ENCODE data around the gene LLGL2. TPM values are rescaled to one million over a fixed set of nuclear protein-coding genes. Genes with fewer than 3 reads are reported as not detected.

The LLGL2 gene
- total RNA-seq, 1 donor from 2014 or later = 21.6 TPM

DNA sequence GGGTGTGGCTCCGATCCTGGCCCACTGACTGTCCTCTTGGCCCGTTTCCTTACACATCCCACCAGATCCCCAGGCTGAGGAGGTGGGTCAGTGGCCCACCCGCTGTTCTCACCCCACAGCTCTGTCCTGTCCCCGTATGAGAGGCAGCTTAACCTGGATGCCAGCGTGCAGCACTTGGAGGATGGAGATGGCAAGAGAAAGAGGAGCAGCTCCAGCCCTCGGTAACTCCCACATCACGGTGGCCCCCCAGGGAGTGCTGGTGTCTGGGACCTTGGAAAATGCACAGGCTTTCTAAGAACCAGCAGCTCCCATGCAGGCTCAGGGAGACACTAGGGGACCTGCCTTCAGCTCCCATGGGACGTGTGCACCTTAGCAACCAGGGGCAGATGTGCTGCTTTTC is 4.2 kb upstream of the LLGL2 start:
- intact Hi-C loops (cut with micrococcal nuclease) = no loop called here

GRCh38 chr17:75521951-75522727 is 3.4 kb upstream of the LLGL2 start:
- intact Hi-C loops (cut with micrococcal nuclease) = no loop called here

GRCh38 chr17:75523647-75524046 is 1.9 kb upstream of the LLGL2 start:
- intact Hi-C loops (cut with micrococcal nuclease) = loop anchor here (2.0 kb wide), 4 partner anchors 57 to 477 kb away; partner anchors contain the start of genes ATP5PD, KCTD2 and SLC25A19

- intact Hi-C loops (cut with micrococcal nuclease) = loop anchor here (2.0 kb wide), 4 partner anchors 56 to 478 kb away; partner anchors contain the start of genes ATP5PD, KCTD2 and SLC25A19
Observed at GRCh38 chr17:75524269-75524969, 1.1 kb upstream of the LLGL2 start.

- intact Hi-C loops (cut with micrococcal nuclease) = loop anchor here (1.0 to 2.0 kb wide), 8 partner anchors 9 to 479 kb away; partner anchors contain the start of genes ATP5PD, KCTD2, SLC25A19 and TMEM94
Observed at GRCh38 chr17:75525806-75526554, 483 bp downstream of the LLGL2 start.

DNA sequence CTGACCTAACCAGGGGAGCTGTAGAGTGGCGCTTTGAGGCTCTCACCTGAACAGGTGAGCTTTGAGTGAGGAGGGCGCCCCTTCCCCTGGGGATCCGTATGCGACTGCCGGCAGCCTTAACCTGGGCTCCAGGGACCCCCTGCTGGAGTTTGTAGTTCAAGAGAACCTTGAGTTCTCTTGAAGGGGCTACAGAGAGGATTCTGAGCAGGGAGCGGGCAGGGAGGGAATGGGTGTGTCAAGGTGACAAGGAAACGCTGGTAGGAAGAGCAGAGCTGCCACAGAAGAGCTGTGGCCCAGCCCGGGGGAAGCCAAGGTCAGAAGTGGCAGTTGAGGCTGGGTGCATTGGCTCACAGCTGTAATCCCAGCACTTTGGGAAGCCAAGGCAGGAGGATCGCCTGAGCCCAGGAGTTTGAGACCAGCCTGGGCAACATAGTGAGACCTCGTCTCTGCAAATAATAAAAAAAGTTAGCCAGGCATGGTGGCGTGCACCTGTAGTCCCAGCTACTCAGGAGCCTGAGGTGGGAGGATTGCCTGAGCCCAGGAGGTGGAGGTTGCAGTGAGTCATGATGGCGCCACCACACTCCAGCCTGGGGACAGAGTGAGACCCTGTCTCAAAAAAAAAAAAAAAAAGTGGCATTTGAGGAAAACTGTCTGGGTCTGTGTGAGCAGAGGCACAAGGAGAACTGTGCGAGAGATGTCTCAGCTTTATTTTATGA is 1.2 kb downstream of the LLGL2 start:
- intact Hi-C loops (cut with micrococcal nuclease) = no loop called here

- intact Hi-C loops (cut with micrococcal nuclease) = no loop called here
Observed at GRCh38 chr17:75530837-75531720, 5.6 kb downstream of the LLGL2 start.

DNA sequence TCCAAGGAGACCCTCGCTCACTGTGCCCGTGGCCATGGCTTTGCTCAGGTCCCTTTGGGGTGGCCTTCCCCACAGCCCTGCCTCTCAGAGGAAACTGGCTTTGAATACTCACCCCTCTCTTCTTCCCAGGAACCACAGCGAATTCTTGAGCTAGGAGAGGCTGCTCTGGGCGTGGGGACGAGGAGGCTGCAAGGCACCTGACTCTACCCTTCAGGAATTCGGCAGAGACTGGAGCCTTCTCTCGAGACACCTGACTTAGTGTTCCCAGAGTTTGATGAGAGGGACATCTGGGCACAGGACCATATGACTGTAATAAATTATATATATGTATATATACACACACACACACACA is 6.2 kb downstream of the LLGL2 start:
- intact Hi-C loops (cut with micrococcal nuclease) = no loop called here

GRCh38 chr17:75535119-75535537 is 9.6 kb downstream of the LLGL2 start:
- intact Hi-C loops (cut with micrococcal nuclease) = loop anchor here (1.0 kb wide), 1 partner anchor 10 kb away; the partner anchor contains the start of gene LLGL2

DNA sequence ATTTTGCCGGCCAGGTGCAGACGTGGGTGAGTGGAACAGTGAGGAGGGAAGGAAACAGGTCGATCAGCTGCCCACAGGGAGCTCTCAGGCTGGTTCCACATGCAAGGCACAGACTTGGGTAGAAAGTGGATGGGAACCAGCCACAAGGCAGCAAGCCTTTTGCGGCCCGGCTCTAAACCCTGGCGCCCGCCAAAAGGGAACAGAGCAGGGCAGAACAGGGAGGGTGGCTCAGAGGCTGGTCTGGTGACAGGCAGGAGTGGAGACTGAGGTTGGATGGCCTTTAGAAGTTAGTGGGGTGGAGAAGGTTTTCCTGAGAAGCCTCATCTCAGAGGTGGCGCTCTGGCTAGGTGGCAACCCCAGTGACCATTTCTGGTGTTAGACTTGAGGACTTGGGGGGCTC is 10.4 kb downstream of the LLGL2 start:
- intact Hi-C loops (cut with micrococcal nuclease) = loop anchor here (1.0 kb wide), 1 partner anchor 11 kb away; the partner anchor contains the start of gene LLGL2

GRCh38 chr17:75536366-75536765 is 10.9 kb downstream of the LLGL2 start:
- intact Hi-C loops (cut with micrococcal nuclease) = no loop called here

DNA sequence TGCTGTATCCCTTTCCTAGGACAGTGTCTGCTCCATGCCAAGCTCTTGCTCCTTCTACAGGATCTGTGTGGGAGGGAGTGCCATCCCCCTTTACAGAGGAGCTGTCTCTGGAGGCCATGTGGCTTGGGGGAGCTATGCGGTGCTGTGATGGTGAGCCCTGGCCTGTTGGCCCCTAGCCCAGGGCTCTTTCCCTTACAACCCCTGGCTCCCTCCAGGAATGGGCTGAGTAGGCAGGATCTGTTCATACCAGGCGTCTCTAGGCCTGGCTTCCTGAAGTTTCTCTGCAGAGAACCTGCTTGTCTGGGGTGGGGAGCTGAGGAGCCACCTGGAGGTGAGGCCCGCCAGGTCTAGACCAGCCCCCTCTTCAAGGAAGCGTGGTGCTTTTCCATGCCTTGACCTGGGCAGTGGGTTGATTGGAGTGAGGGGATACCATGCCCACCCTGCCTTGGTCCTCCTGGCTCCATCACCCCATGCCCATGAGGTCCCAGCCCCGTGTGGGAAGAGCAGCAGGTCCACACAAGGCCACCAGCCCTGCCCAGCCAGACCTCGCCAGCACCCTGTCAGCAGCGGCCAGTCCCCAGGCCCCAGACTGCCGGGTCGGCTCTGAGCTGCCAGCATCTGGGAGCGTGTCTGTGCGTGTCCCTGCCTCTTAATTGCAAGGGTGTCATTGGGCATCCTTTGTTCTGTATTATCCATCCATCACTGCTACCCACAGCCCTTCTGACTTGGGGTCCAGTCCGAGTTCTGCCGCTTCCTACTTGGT is 14.7 kb downstream of the LLGL2 start:
- intact Hi-C loops (cut with micrococcal nuclease) = no loop called here

DNA sequence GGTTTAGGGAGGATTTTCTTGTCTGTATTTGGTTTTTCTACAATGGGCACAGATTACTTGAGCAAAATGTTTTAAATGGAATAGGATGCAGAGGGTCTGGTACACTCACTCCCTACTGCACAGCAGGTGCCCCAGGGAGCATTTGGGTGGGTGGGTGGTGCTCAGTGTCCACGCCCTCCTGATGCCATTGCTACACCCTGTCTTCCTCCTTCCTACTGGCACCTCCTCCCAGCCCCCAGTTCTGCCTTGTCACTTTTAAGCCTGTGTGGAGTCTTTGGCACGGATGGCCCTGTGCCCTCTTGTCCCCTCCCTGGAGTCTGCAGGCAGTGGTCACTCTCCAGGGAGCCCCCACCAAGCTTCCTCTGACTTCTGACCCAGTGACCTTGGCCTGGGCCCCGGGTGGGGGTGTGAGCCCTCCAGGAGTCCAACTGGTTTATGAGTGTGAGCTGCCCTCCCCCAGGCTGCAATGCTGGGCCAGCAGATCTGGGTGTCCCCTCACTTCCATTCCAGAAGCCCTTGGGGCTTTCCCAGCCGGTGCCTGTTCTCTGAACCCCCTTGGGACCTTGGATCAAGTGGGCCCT is 15.5 kb downstream of the LLGL2 start:
- intact Hi-C loops (cut with micrococcal nuclease) = no loop called here

DNA sequence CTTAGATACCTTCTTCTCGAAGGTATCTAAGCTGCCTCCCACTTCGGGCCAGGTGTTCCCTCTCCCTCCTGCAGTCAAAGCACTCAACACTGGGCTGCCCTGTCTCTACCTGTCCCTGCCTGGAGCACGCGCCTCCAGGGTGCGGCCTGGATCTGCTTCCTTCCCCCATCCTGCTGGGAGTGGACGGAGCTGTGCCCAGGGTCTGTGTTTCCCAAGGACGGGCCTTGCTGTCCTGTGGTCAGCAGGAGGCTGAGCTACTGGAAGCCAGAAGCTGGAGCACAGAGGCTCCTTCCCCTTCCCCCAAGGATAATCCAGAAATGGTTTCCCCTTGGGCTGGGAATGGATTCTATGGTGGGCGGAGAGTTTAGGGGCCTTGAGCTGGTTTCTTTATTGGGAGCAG is 16.7 kb downstream of the LLGL2 start:
- intact Hi-C loops (cut with micrococcal nuclease) = no loop called here

GRCh38 chr17:75542728-75543336 is 17.3 kb downstream of the LLGL2 start:
- intact Hi-C loops (cut with micrococcal nuclease) = no loop called here

- intact Hi-C loops (cut with micrococcal nuclease) = no loop called here
Observed at GRCh38 chr17:75544250-75544649, 18.8 kb downstream of the LLGL2 start.

DNA sequence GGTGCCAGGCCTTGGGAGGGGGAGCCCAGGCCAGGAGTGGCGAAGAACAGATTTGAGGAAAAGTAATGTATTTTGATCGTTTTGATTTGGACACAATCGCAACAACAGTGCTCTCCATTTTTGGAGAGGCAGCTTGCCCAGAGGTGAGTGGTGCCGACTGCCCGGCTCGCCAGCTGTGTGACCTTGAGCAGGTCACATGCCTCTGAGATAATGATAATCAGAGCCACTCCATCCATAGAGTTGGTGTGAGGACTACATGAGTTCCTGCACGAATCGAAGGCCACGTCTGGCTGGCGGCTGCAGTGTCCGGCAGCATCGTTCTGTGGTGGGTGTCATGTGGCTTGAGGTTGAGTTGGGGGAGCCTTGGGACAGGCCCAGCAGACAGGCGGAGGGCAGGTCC is 20.7 kb downstream of the LLGL2 start:
- intact Hi-C loops (cut with micrococcal nuclease) = no loop called here

DNA sequence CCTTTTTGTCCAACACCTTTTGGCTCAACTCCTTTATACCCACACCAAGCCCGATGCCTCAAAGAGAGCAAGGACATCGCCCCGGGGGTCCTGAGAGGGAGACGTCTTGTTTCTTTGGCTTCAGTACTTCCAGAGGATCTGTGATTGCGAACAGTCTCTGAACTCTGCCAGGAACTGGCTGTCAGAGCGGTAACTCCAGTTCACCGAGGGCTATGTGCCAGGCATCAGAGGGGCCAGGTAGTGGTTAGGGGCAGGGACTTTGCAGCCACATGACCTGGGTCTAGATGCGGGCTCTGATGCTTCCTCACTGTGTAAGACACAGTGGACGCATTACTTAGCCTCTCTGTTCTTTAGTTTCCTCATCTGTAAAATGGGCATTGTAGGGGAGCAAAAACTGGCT is 21.6 kb downstream of the LLGL2 start:
- intact Hi-C loops (cut with micrococcal nuclease) = no loop called here

DNA sequence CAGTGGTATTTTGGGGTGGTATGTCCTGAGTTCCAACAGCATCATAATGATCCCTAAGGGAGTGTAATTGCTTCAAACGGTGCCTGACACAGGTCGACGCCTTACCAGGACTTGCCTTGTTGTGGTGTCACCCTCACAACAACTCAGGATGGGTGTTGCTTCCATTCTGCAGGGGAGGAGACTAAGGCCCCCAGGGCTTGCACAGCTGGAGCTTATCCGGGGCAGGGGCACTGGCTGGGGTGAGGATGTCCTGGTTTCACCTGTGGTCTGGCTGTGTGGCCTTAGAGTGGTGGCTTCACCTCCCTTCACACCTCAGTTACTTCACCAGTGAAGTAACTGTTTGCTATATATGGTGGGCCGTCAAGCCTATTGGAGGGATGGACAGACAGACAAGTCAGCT is 23.3 kb downstream of the LLGL2 start:
- intact Hi-C loops (cut with micrococcal nuclease) = no loop called here

Measured in T-helper 1 cell treated with Interleukin-12 subunit alpha and Interleukin-12 subunit beta and Interleukin-4 antibody, amounts not matched to agents 30 ng/mL and 1 ng/mL, for 36 hours (primary cell).